OCI-LY7 (cell line): ENCODE data around the gene THAP7. TPM values are rescaled to one million over a fixed set of nuclear protein-coding genes. Genes with fewer than 3 reads are reported as not detected.

Experiments used
- BruUV-seq: library from RNA; stranded (reverse); fragments of 400-500 nt; replicated peaks from 2 replicates; lab custom pipeline; 2021; lab: Mats Ljungman, UMichigan
- CTCF ChIA-PET: fragments of 300-600 bp; sonication (Branson Sonifier 250); formaldehyde crosslinking; loops from one replicate; lab custom pipeline; 2022; ENCODE audit warnings: antibody characterized with exemption; ENCODE audit not compliant: unreplicated experiment; lab: Charles Lee
- POLR2A ChIA-PET: fragments of 300-600 bp; sonication (Branson Sonifier 250); formaldehyde crosslinking; loops from one replicate; lab custom pipeline; 2022; ENCODE audit warnings: antibody characterized with exemption; lab: Charles Lee
- DNase-seq: peaks from one replicate; pipeline ENCODE4 v3.0.0-alpha.2; 2015; ENCODE audit warnings: low spot score
- H2AFZ ChIP-seq: fragments of 200-600 bp; sonication (generic), shearing (Covaris generic); 2 replicates; pipeline ENCODE4 v1.6.1; 2014; ENCODE audit warnings: mild to moderate bottlenecking, antibody characterized with exemption, low read length, moderate library complexity
- H3K27ac ChIP-seq: fragments of 200-600 bp; sonication (generic); 2 replicates; pipeline ENCODE4 v1.5.1; 2014; ENCODE audit warnings: mixed run types, low read depth, mild to moderate bottlenecking, moderate library complexity, low read length, inconsistent platforms; ENCODE audit not compliant: poor library complexity, severe bottlenecking
- H3K36me3 ChIP-seq: fragments of 200-600 bp; sonication (generic); 2 replicates; pipeline ENCODE4 v1.6.1; 2014; ENCODE audit warnings: mild to moderate bottlenecking, antibody characterized with exemption, low read length, moderate library complexity, mixed read lengths; ENCODE audit not compliant: insufficient read depth
- H3K4me1 ChIP-seq: fragments of 200-600 bp; sonication (generic); 2 replicates; pipeline ENCODE4 v1.5.1; 2014; ENCODE audit warnings: mild to moderate bottlenecking, low read length; ENCODE audit not compliant: insufficient read depth, poor library complexity, severe bottlenecking
- H3K4me2 ChIP-seq: fragments of 200-600 bp; sonication (generic); 2 replicates; pipeline ENCODE4 v1.6.1; 2014; ENCODE audit warnings: mild to moderate bottlenecking, low read length
- H3K4me3 ChIP-seq: fragments of 200-600 bp; sonication (generic); 2 replicates; pipeline ENCODE4 v1.5.1; 2014; ENCODE audit warnings: mild to moderate bottlenecking, low read depth, low read length; ENCODE audit not compliant: poor library complexity, severe bottlenecking
- H3K79me2 ChIP-seq: fragments of 200-600 bp; sonication (generic); 2 replicates; pipeline ENCODE4 v1.6.1; 2016; ENCODE audit warnings: low read depth, mild to moderate bottlenecking, low read length, moderate library complexity, mixed read lengths; ENCODE audit not compliant: insufficient read depth
- H3K9me2 ChIP-seq: fragments of 200-600 bp; sonication (generic); 2 replicates; pipeline ENCODE4 v1.6.1; 2016; ENCODE audit warnings: mild to moderate bottlenecking, low read length, mixed read lengths; ENCODE audit not compliant: insufficient read depth
- H3K9me3 ChIP-seq: fragments of 200-600 bp; sonication (generic); 2 replicates; pipeline ENCODE4 v1.6.1; 2014; ENCODE audit warnings: mild to moderate bottlenecking, mixed run types, low read length, mixed read lengths
- H4K20me1 ChIP-seq: fragments of 200-600 bp; sonication (generic); 2 replicates; pipeline ENCODE4 v1.6.1; 2014; ENCODE audit warnings: mild to moderate bottlenecking, antibody characterized with exemption, low read length, moderate library complexity, mixed read lengths; ENCODE audit not compliant: insufficient read depth
- CTCF ChIP-seq: fragments of 200-600 bp; sonication (generic); conservative IDR thresholded peaks from 2 replicates; pipeline ENCODE4 v1.5.1; 2014; ENCODE audit warnings: mild to moderate bottlenecking, antibody characterized with exemption, low read length, moderate library complexity, mixed read lengths
- EZH2phosphoT487 ChIP-seq: fragments of 200-600 bp; sonication (generic); IDR thresholded peaks from 2 replicates; pipeline ENCODE4 v1.6.1; 2018; ENCODE audit warnings: low read depth, borderline replicate concordance, mild to moderate bottlenecking, mixed run types, antibody characterized with exemption, low read length, moderate library complexity, mixed read lengths
- intact Hi-C: fragments of 100-400 bp; cut with micrococcal nuclease; formaldehyde crosslinking; loops from one replicate; pipeline ENCODE4 v1.10.0; 2022; ENCODE audit not compliant: unreplicated experiment
- total RNA-seq, 2 experiments: library from RNA; depleted of rRNA in 1 of 2; stranded (reverse); fragments of >200 nt in 1 of 2; shearing (Covaris generic) in 1 of 2; gene quantifications; 2 replicates each; pipeline ENCODE4 v1.2.3, GENCODE V29; 2014 to 2022

The THAP7 gene
- total RNA-seq, 2 experiments from 2014 or later, result 36.3 to 73.0 TPM

GRCh38 chr22:21000207-21000986 lies 1.5 kb downstream of the THAP7 start:
- Histone ChIP-seq H3K4me1 (peaks cover 36% of the 10 kb centered on the region), H2AFZ (no peak overlapping the region), H3K79me2 (peaks cover 30% of the 10 kb centered on the region), H3K36me3 (peaks cover 41% of the 10 kb centered on the region), H3K4me2 (peak overlapping the region; percentile 100), H3K4me3 (peak overlapping the region; percentile 83), H3K27ac (peak overlapping the region; percentile 96), H4K20me1 (no peaks in the 10 kb centered on the region), H3K9me3 (no peaks in the 10 kb centered on the region), H3K9me2 (no peaks in the 10 kb centered on the region)
- TF ChIP-seq CTCF, result peak; percentile 39; the same call in 1 of the 2 replicates
- TF ChIP-seq EZH2phosphoT487, result no peak
- intact Hi-C loops, result loop anchor here (10.0 kb wide), 1 partner anchor 146 kb away; the partner anchor contains the start of genes PI4KA and SNAP29
- CTCF ChIA-PET, result no interaction called here
- DNase-seq, result no peak
- POLR2A ChIA-PET, result no interaction called here
- BruUV-seq, result no TSS peak

- Histone ChIP-seq H3K9me2 (no peaks in the 10 kb centered on the region), H2AFZ (no peak overlapping the region), H3K36me3 (peaks cover 41% of the 10 kb centered on the region), H3K4me2 (peak overlapping the region; percentile 100), H3K27ac (peak overlapping the region; percentile 0), H4K20me1 (no peaks in the 10 kb centered on the region), H3K4me1 (peaks cover 36% of the 10 kb centered on the region), H3K4me3 (peak overlapping the region; percentile 83), H3K9me3 (no peaks in the 10 kb centered on the region), H3K79me2 (peaks cover 30% of the 10 kb centered on the region)
- TF ChIP-seq CTCF, result no peak
- TF ChIP-seq EZH2phosphoT487, result no peak
- ChIA-PET POLR2A (no interaction called here), CTCF (interaction anchor here (0.7 kb wide), 1 partner anchor 252 kb away, joined by 3 read pairs; no protein-coding TSS in a partner anchor)
- no TSS peak for BruUV-seq
- no peak for DNase-seq
- intact Hi-C loops, result loop anchor here (10.0 kb wide), 1 partner anchor 145 kb away; the partner anchor contains the start of genes PI4KA and SNAP29
Observed at GRCh38 chr22:20999350-21000206, 2.3 kb downstream of the THAP7 start.
